SU-DHL-6 (cell line): ENCODE data around the gene ST6GALNAC3.

Source experiments
- H2AFZ ChIP-seq: fragments of 200-600 bp; sonication (generic); 2 replicates; pipeline ENCODE4 v1.6.1; 2014; ENCODE audit warnings: low read depth, mild to moderate bottlenecking, moderate library complexity, mixed read lengths, antibody characterized with exemption, low read length; ENCODE audit not compliant: severe bottlenecking
- H3F3A ChIP-seq: fragments of 200-600 bp; shearing (Covaris generic); 2 replicates; pipeline ENCODE4 v1.6.0; 2016; ENCODE audit warnings: antibody characterized with exemption, mild to moderate bottlenecking; ENCODE audit not compliant: insufficient read depth
- H3K27ac ChIP-seq: fragments of 200-600 bp; sonication (generic); 2 replicates; pipeline ENCODE4 v1.5.1; 2016; ENCODE audit warnings: low read depth, mild to moderate bottlenecking, low read length, moderate library complexity, mixed read lengths
- H3K27me3 ChIP-seq: fragments of 200-600 bp; sonication (generic), shearing (Covaris generic); 2 replicates; pipeline ENCODE4 v1.6.0; 2014; ENCODE audit warnings: mild to moderate bottlenecking, low read length
- H3K36me3 ChIP-seq: fragments of 200-600 bp; sonication (generic); 2 replicates; pipeline ENCODE4 v1.6.1; 2014; ENCODE audit warnings: mild to moderate bottlenecking, low read length, mixed read lengths
- H3K4me2 ChIP-seq: fragments of 300-600, 200-600 bp; shearing (Covaris generic), sonication (generic); 2 replicates; pipeline ENCODE4 v1.6.0; 2014; ENCODE audit warnings: low read length, low read depth, mild to moderate bottlenecking; ENCODE audit not compliant: poor library complexity, severe bottlenecking
- H3K4me3 ChIP-seq: fragments of 200-600 bp; sonication (generic); 2 replicates; pipeline ENCODE4 v1.5.1; 2014; ENCODE audit warnings: antibody characterized with exemption, low read length, mild to moderate bottlenecking, mixed read lengths; ENCODE audit not compliant: insufficient read depth, poor library complexity, severe bottlenecking
- H3K79me2 ChIP-seq: fragments of 200-600 bp; sonication (generic); 2 replicates; pipeline ENCODE4 v1.6.1; 2014; ENCODE audit warnings: mild to moderate bottlenecking, low read length, moderate library complexity; ENCODE audit not compliant: insufficient read depth
- H3K9ac ChIP-seq: fragments of 200-600 bp; sonication (generic); 2 replicates; pipeline ENCODE4 v1.7.0; 2014; ENCODE audit warnings: mild to moderate bottlenecking, low read length
- H3K9me2 ChIP-seq: fragments of 200-600 bp; sonication (generic); replicated peaks from 2 replicates; pipeline ENCODE4 v1.6.1; 2014; ENCODE audit warnings: low read length; ENCODE audit not compliant: insufficient read depth
- H3K9me3 ChIP-seq: fragments of 200-600 bp; sonication (generic); 2 replicates; pipeline ENCODE4 v1.6.1; 2014; ENCODE audit warnings: low read length, mixed read lengths; ENCODE audit not compliant: insufficient read depth
- H4K20me1 ChIP-seq: fragments of 200-600 bp; sonication (generic); 2 replicates; pipeline ENCODE4 v1.6.1; 2014; ENCODE audit warnings: low read depth, mild to moderate bottlenecking, antibody characterized with exemption, low read length, moderate library complexity, mixed read lengths
- EZH2phosphoT487 ChIP-seq: fragments of 200-600 bp; sonication (generic), shearing (Covaris generic); conservative IDR thresholded peaks from 2 replicates; pipeline ENCODE4 v1.6.1; 2018; ENCODE audit warnings: mild to moderate bottlenecking, antibody characterized with exemption, low read length, moderate library complexity, mixed read lengths
- TF ChIP-seq, protein P1 (sequence below): fragments of 200-600 bp; sonication (generic); IDR thresholded peaks from one replicate; pipeline ENCODE4 v1.5.1; 2017; ENCODE audit warnings: antibody characterized with exemption, mild to moderate bottlenecking, low read length, moderate library complexity; ENCODE audit not compliant: insufficient read depth, poor library complexity, severe bottlenecking

ST6GALNAC3 gene

DNA sequence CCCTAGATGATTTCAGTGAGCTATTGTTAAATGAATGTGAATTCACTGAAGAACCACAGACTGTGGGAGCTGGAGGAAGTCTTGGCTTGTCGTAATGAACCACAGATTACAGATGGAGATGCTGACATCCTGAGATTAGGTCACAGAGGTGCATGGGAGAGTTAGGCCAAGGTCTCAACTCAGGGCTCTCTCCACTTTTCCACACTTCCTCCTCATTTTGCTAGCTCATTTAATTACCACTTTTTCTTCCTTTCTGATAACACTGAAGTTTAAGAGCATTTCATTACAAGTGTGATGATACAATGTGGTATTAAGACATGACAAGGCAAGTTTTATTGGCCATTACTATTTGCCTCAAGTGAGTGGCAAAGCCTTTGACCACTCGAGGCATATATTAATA, 30.8 kb downstream of the ST6GALNAC3 start:
- Histone ChIP-seq H3K9me2 (no peaks in the 10 kb centered on the region), H3K27me3 (no peaks in the 10 kb centered on the region), H4K20me1 (no peaks in the 10 kb centered on the region), H3K9me3 (no peaks in the 10 kb centered on the region), H3K27ac (no peak overlapping the region), H3F3A (no peaks in the 10 kb centered on the region), H2AFZ (no peak overlapping the region), H3K4me2 (no peak overlapping the region), H3K79me2 (no peaks in the 10 kb centered on the region), H3K4me3 (no peak overlapping the region), H3K9ac (no peak overlapping the region), H3K36me3 (no peaks in the 10 kb centered on the region)
- TF ChIP-seq, protein P1, sequence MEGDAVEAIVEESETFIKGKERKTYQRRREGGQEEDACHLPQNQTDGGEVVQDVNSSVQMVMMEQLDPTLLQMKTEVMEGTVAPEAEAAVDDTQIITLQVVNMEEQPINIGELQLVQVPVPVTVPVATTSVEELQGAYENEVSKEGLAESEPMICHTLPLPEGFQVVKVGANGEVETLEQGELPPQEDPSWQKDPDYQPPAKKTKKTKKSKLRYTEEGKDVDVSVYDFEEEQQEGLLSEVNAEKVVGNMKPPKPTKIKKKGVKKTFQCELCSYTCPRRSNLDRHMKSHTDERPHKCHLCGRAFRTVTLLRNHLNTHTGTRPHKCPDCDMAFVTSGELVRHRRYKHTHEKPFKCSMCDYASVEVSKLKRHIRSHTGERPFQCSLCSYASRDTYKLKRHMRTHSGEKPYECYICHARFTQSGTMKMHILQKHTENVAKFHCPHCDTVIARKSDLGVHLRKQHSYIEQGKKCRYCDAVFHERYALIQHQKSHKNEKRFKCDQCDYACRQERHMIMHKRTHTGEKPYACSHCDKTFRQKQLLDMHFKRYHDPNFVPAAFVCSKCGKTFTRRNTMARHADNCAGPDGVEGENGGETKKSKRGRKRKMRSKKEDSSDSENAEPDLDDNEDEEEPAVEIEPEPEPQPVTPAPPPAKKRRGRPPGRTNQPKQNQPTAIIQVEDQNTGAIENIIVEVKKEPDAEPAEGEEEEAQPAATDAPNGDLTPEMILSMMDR, result no peak
- TF ChIP-seq EZH2phosphoT487, result no peak

- no peak overlapping the region for H3K27ac ChIP-seq
- no peak overlapping the region for H3K4me2 ChIP-seq
- no peaks in the 10 kb centered on the region for H3K9me3 ChIP-seq
- no peaks in the 10 kb centered on the region for H3K9me2 ChIP-seq
- H3K9ac ChIP-seq, result no peak overlapping the region
- H3F3A ChIP-seq, result no peaks in the 10 kb centered on the region
- no peaks in the 10 kb centered on the region for H3K27me3 ChIP-seq
- no peaks in the 10 kb centered on the region for H3K79me2 ChIP-seq
- no peak for TF ChIP-seq EZH2phosphoT487
- TF ChIP-seq, protein P1, result no peak
- H4K20me1 ChIP-seq, result no peaks in the 10 kb centered on the region
- H2AFZ ChIP-seq, result no peak overlapping the region
- H3K4me3 ChIP-seq, result no peak overlapping the region
- no peaks in the 10 kb centered on the region for H3K36me3 ChIP-seq
Observed at GRCh38 chr1:76106251-76106650, 31.7 kb downstream of the ST6GALNAC3 start.

- no peak overlapping the region for H3K4me3 ChIP-seq
- no peaks in the 10 kb centered on the region for H3K79me2 ChIP-seq
- no peaks in the 10 kb centered on the region for H3K27me3 ChIP-seq
- no peak overlapping the region for H2AFZ ChIP-seq
- no peaks in the 10 kb centered on the region for H3F3A ChIP-seq
- H3K36me3 ChIP-seq, result no peaks in the 10 kb centered on the region
- no peaks in the 10 kb centered on the region for H3K9me3 ChIP-seq
- H3K27ac ChIP-seq, result no peak overlapping the region
- H4K20me1 ChIP-seq, result no peaks in the 10 kb centered on the region
- H3K4me2 ChIP-seq, result no peak overlapping the region
- H3K9me2 ChIP-seq, result no peaks in the 10 kb centered on the region
- no peak overlapping the region for H3K9ac ChIP-seq
- TF ChIP-seq EZH2phosphoT487, result no peak
- TF ChIP-seq, protein P1, result no peak
Observed at GRCh38 chr1:76106719-76107235, 32.2 kb downstream of the ST6GALNAC3 start.

GRCh38 chr1:76109404-76109803, 34.9 kb downstream of the ST6GALNAC3 start:
- no peaks in the 10 kb centered on the region for H3K27me3 ChIP-seq
- H3F3A ChIP-seq, result no peaks in the 10 kb centered on the region
- no peak overlapping the region for H3K27ac ChIP-seq
- no peak overlapping the region for H3K9ac ChIP-seq
- no peaks in the 10 kb centered on the region for H3K9me2 ChIP-seq
- no peaks in the 10 kb centered on the region for H3K79me2 ChIP-seq
- H3K9me3 ChIP-seq, result no peaks in the 10 kb centered on the region
- no peak overlapping the region for H2AFZ ChIP-seq
- H3K36me3 ChIP-seq, result no peaks in the 10 kb centered on the region
- no peak overlapping the region for H3K4me2 ChIP-seq
- H3K4me3 ChIP-seq, result no peak overlapping the region
- TF ChIP-seq, protein P1, result no peak
- no peak for TF ChIP-seq EZH2phosphoT487
- no peaks in the 10 kb centered on the region for H4K20me1 ChIP-seq
